Stomach (tissue), 9 donors: ENCODE data around the gene LIN37. TPM values are rescaled to one million over a fixed set of nuclear protein-coding genes. Genes with fewer than 3 reads are reported as not detected.

Experiments
- DNase-seq, 2 donors: peaks; one replicate each; pipeline versions ENCODE4 v3.0.0 to v3.0.0-alpha.2; 2013 to 2019
- H3K27ac ChIP-seq, 5 donors: fragments of 200-600 bp in 4 of 5; sonication (generic) in 4 of 5; one replicate each; pipeline ENCODE4 v1.5.1; 2013 to 2019; ENCODE audit warnings: mild to moderate bottlenecking in 1 of 5, moderate library complexity in 1 of 5
- H3K27me3 ChIP-seq, 3 donors: fragments of 200-600 bp; sonication (generic); one replicate each; pipeline ENCODE4 v1.5.1; 2017 to 2019; ENCODE audit warnings: mixed run types in 1 of 3
- H3K36me3 ChIP-seq, 4 donors: fragments of 200-600 bp; sonication (generic); 1 replicate in 3 of 4; 2 replicates in 1 of 4; pipeline ENCODE4 v1.5.1; 2016 to 2019
- H3K4me1 ChIP-seq, 4 donors: fragments of 200-600 bp; sonication (generic); one replicate each; pipeline ENCODE4 v1.5.1; 2016 to 2019
- H3K4me3 ChIP-seq, 4 donors: fragments of 200-600 bp; sonication (generic) in 3 of 4; one replicate each; pipeline ENCODE4 v1.5.1; 2016 to 2019; ENCODE audit warnings: mild to moderate bottlenecking in 1 of 4
- H3K9me3 ChIP-seq, 4 donors: fragments of 200-600 bp; sonication (generic); one replicate each; pipeline ENCODE4 v1.5.1; 2016 to 2019
- EP300 ChIP-seq: sonication (generic); formaldehyde crosslinking; IDR thresholded peaks from one replicate; pipeline ENCODE4 v1.6.1; 2017; ENCODE audit warnings: antibody characterized with exemption
- POLR2A ChIP-seq, 4 donors: fragments of 450-650 bp; IDR thresholded peaks; one replicate each; pipeline ENCODE4 v1.6.1; 2016; ENCODE audit warnings: antibody characterized with exemption in 4 of 4, control low read depth in 2 of 4, mild to moderate bottlenecking in 1 of 4, moderate library complexity in 1 of 4
- POLR2AphosphoS5 ChIP-seq, 3 donors: sonication (generic); formaldehyde crosslinking; IDR thresholded peaks; one replicate each; pipeline ENCODE4 v1.6.1; 2016; ENCODE audit warnings: antibody characterized with exemption in 3 of 3
- WGBS, 5 donors: extraction: QIAGEN DNeasy Blood & Tissue Kit in 3 of 5; methylation state at CpG; one replicate each; pipeline versions ENCODE4 v1.1.5 to v1.1.7; 2013 to 2018; 5-methylcytosine and 5-hydroxymethylcytosine counted together
- intact Hi-C: fragments of 100-400 bp; cut with DNase I; formaldehyde crosslinking; loops from one replicate; pipeline ENCODE4 v1.15.1; 2023; ENCODE audit warnings: low total_unique reads
- polyA plus RNA-seq, 3 donors: library from polyadenylated mRNA; stranded (reverse); fragments of 200-250 nt; gene quantifications; one replicate each; pipeline ENCODE4 v1.2.3, GENCODE V29; 2013
- total RNA-seq, 5 donors: library from RNA; depleted of rRNA; stranded (reverse); fragments of >200 nt; gene quantifications; one replicate each; pipeline versions ENCODE4 v1.1.0 to v1.2.3, GENCODE V29; 2014 to 2016
- TF ChIP-seq, protein P1 (sequence below), 7 experiments: fragments of 450-650 bp in 4 of 7; fragments of 200-600 bp in 3 of 7; sonication (generic) in 3 of 7; IDR thresholded peaks; one replicate each; pipeline ENCODE4 v1.5.1; 2016 to 2019; ENCODE audit warnings: antibody characterized with exemption in 7 of 7, control low read depth in 2 of 7, mild to moderate bottlenecking in 1 of 7
- donor health status: healthy with polysubstance abuse.
- donor health status: Bipolar disorder and iron deficiency.
- donor health status: healthy.

The LIN37 gene
- total and polyA plus RNA-seq, 8 donors = 2.3 to 44.9 (median 20.9) TPM

DNA sequence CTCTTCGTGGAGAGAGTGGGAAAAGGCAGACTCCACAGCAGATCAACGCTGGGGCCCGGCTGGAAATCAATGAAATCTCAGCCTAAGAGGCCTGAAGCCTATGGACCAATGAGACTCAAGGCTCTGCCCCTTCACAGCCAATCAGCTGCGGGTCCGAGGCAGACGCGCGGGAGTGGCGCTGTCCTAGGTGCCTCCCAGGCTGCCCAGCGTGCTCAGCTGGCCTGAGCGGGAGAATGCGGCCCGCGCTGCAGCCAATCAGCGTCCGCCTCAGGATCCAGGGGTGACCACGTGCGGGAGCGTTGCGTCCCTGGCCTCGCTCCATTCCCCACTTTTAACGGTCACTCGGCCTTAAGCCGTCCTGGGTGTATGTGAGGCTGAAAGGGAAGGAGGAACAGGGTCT is 44.2 kb upstream of the LIN37 start, which contains the start of gene ZBTB32:
Gene ZBTB32, plus strand, starts transcription at position 341 of the 400 bp plus-strand sequence. CDS start 10,069 bp downstream, outside the sequence.
- 30 to 46% (median 31%) methylated on average over 16 to 24 of the region's 24 CpGs for WGBS, 5 donors
- DNase-seq = peak in 1 of 2 donors; percentile 68
- intact Hi-C loops = no loop called here
- no peak within 1 kb of the TSS for H3K4me3 ChIP-seq
- H3K4me1 ChIP-seq = peaks cover 0 to 17% (median 16%) of the 10 kb centered on the region in 4 donors
- H3K9me3 ChIP-seq = no peaks in the 10 kb centered on the region
- TF ChIP-seq EP300 (no peak), POLR2AphosphoS5 (IDR thresholded peaks at IDR 0.05) (no peak), POLR2A (IDR thresholded peaks at IDR 0.05) (no peak)
- TF ChIP-seq, protein P1, sequence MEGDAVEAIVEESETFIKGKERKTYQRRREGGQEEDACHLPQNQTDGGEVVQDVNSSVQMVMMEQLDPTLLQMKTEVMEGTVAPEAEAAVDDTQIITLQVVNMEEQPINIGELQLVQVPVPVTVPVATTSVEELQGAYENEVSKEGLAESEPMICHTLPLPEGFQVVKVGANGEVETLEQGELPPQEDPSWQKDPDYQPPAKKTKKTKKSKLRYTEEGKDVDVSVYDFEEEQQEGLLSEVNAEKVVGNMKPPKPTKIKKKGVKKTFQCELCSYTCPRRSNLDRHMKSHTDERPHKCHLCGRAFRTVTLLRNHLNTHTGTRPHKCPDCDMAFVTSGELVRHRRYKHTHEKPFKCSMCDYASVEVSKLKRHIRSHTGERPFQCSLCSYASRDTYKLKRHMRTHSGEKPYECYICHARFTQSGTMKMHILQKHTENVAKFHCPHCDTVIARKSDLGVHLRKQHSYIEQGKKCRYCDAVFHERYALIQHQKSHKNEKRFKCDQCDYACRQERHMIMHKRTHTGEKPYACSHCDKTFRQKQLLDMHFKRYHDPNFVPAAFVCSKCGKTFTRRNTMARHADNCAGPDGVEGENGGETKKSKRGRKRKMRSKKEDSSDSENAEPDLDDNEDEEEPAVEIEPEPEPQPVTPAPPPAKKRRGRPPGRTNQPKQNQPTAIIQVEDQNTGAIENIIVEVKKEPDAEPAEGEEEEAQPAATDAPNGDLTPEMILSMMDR (IDR thresholded peaks at IDR 0.05) = no peak
- H3K27me3 ChIP-seq = peaks cover 0 to 17% (median 0%) of the 10 kb centered on the region in 3 donors
- no peaks in the 10 kb centered on the region for H3K36me3 ChIP-seq
- no peak within 1 kb of the TSS for H3K27ac ChIP-seq

DNA sequence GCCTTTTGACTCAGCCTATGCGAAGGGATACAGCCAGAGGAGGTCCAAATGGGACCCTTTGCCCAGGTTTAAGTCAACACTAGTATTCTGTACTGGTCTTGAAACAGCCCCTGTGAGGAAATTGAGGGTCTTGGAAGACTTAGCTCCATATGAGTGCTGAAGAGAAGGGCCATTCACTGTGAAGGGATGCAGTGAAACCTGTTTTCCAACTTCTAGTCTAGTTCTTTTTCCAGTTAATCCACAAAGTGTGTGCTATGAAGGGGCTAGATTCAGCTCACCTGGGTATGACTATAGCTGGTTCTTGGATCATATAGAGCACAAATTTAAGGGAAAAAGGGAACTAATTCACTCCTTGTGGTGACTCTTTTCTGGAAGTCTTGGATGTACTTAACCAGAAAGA is 40.0 kb upstream of the LIN37 start:
- intact Hi-C loops = no loop called here
- WGBS, 5 donors = 82 to 100% (median 97%) methylated on average over 1 of the region's 1 CpG
- TF ChIP-seq, protein P1 (IDR thresholded peaks at IDR 0.05) = no peak
- no peak for TF ChIP-seq POLR2AphosphoS5 (IDR thresholded peaks at IDR 0.05)
- no peak for TF ChIP-seq POLR2A (IDR thresholded peaks at IDR 0.05)
- no peak for TF ChIP-seq EP300

DNA sequence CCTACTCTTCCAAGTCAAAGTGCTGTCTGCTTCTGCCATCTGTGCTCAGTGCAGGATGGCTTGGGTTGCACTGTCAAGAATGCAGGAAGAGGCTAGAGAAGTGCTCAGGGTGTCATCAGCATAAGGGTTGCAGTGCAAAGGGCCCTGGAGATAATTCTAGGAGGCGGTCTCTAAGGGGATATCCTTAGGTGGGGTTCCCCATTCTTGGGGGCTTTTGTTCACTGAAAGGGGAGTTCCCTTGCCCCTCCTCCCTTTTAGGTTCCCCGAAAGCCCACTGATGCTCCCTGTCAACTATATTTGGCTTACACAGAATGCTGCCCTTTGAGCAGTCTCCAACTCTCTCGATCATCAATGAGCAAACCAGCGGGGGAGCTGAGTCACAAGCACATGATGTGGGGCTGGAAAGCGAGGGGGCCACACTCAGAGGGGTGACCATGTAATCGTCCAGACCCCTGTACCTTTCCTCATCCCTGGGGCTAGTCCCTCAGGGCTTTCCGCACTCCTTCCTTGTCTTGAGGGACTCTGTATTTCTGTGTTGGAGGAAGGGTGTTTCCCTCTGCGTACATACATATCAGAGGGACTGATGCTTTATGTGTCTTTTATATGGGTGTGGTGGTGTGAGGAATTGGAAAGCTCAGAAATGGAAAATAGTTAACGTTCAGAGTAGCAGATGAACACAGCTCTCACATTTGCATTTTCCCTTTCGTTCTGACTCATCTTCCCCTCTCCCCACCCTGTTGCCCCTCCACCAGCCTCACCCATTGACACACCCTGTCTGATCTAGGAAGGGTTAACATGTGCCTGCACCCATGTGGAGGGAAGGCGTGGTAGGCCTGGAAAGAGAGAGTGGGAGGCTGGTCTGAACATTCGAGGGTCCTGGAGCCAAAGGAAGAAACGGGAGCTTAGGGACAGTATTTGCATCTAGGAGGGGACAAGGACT is 37.3 kb upstream of the LIN37 start:
- H3K4me1 ChIP-seq = peaks cover 7 to 13% (median 10%) of the 10 kb centered on the region in 4 donors
- H3K4me3 ChIP-seq = no peak overlapping the region
- H3K27ac ChIP-seq = peak overlapping the region in 2 of 5 donors; percentile 2 to 8
- DNase-seq = no peak
- intact Hi-C loops = loop anchor here (10.0 kb wide), 1 partner anchor 166 kb away; the partner anchor contains the start of gene TMEM147
- no peaks in the 10 kb centered on the region for H3K36me3 ChIP-seq
- TF ChIP-seq POLR2AphosphoS5 (IDR thresholded peaks at IDR 0.05) (no peak), EP300 (no peak), POLR2A (IDR thresholded peaks at IDR 0.05) (no peak)
- TF ChIP-seq, protein P1 (IDR thresholded peaks at IDR 0.05) = no peak
- H3K9me3 ChIP-seq = no peaks in the 10 kb centered on the region
- H3K27me3 ChIP-seq = no peaks in the 10 kb centered on the region
- WGBS, 5 donors = 42 to 59% (median 56%) methylated on average over 13 of the region's 13 CpGs

More for the DNA sequence above, 40.0 kb upstream of the LIN37 start:
- H3K4me1 ChIP-seq = peaks cover 0 to 2% (median under 1%) of the 10 kb centered on the region in 4 donors
- no peaks in the 10 kb centered on the region for H3K9me3 ChIP-seq
- DNase-seq = peak in 1 of 2 donors; percentile 12
- H3K36me3 ChIP-seq = no peaks in the 10 kb centered on the region
- peaks cover 0 to 9% (median 0%) of the 10 kb centered on the region in 3 donors for H3K27me3 ChIP-seq
- H3K27ac ChIP-seq = no peak overlapping the region
- H3K4me3 ChIP-seq = no peak overlapping the region

- Histone ChIP-seq H3K27ac (no peak overlapping the region), H3K27me3 (no peaks in the 10 kb centered on the region), H3K9me3 (no peaks in the 10 kb centered on the region), H3K4me3 (no peak overlapping the region), H3K36me3 (no peaks in the 10 kb centered on the region), H3K4me1 (peaks cover 13 to 24% (median 15%) of the 10 kb centered on the region in 4 donors)
- DNase-seq = peak in 1 of 2 donors; percentile 3
- intact Hi-C loops = loop anchor here (10.0 kb wide), 1 partner anchor 168 kb away; the partner anchor contains the start of gene TMEM147
- 64 to 74% (median 73%) methylated on average over 10 to 11 of the region's 11 CpGs for WGBS, 5 donors
- TF ChIP-seq POLR2A (IDR thresholded peaks at IDR 0.05) (no peak), POLR2AphosphoS5 (IDR thresholded peaks at IDR 0.05) (no peak), EP300 (no peak)
- TF ChIP-seq, protein P1 (IDR thresholded peaks at IDR 0.05) = no peak
Measured at GRCh38 chr19:35712567-35713505, 35.5 kb upstream of the LIN37 start.
